Measurements from ENCODE around the gene KLF18. TPM values are rescaled to one million over a fixed set of nuclear protein-coding genes. Genes with fewer than 3 reads are reported as not detected.

Gene KLF18
- total and polyA plus RNA-seq, 11 donors, result not detected

- DNase-seq (no peak), ATAC-seq (no peak)
- H3K4me1 ChIP-seq, result no peaks in the 10 kb centered on the region
- no peaks in the 10 kb centered on the region for H3K36me3 ChIP-seq
- H3K27ac ChIP-seq, result no peak overlapping the region
- no peaks in the 10 kb centered on the region for H3K27me3 ChIP-seq
- H3K9me3 ChIP-seq, result peaks cover 0 to 15% (median 0%) of the 10 kb centered on the region in 12 donors
- intact Hi-C loops (cut with DNase I), result no loop called here
- H3K4me3 ChIP-seq, result no peak overlapping the region
- TF ChIP-seq POLR2A (IDR thresholded peaks at IDR 0.05) (no peak), CTCF (IDR thresholded peaks at IDR 0.05) (no peak)
These were observed 20.1 kb upstream of the KLF18 start for GRCh38 chr1:44161546-44161945.

- ATAC-seq (no peak), DNase-seq (no peak)
- Histone ChIP-seq H3K9me3 (peaks cover 0 to 15% (median 0%) of the 10 kb centered on the region in 12 donors), H3K4me1 (no peaks in the 10 kb centered on the region), H3K36me3 (no peaks in the 10 kb centered on the region), H3K27ac (no peak overlapping the region), H3K4me3 (no peak overlapping the region), H3K27me3 (no peaks in the 10 kb centered on the region)
- intact Hi-C loops (cut with DNase I), result no loop called here
- TF ChIP-seq POLR2A (IDR thresholded peaks at IDR 0.05), result no peak
- TF ChIP-seq CTCF (IDR thresholded peaks at IDR 0.05), result no peak
These were observed 17.4 kb upstream of the KLF18 start for GRCh38 chr1:44158871-44159270.

- no peak for TF ChIP-seq CTCF (IDR thresholded peaks at IDR 0.05)
- no peak for TF ChIP-seq POLR2A (IDR thresholded peaks at IDR 0.05)
- no peak overlapping the region for H3K4me3 ChIP-seq
- DNase-seq, result no peak
- no peak overlapping the region for H3K27ac ChIP-seq
- no peaks in the 10 kb centered on the region for H3K27me3 ChIP-seq
- peaks cover 0 to 15% (median 0%) of the 10 kb centered on the region in 12 donors for H3K9me3 ChIP-seq
- 61 to 85% (median 76%) methylated on average over 1 of the region's 1 CpG for WGBS, 4 donors
- H3K4me1 ChIP-seq, result no peaks in the 10 kb centered on the region
- intact Hi-C loops (cut with DNase I), result no loop called here
- no peak for ATAC-seq
- no peaks in the 10 kb centered on the region for H3K36me3 ChIP-seq
These were observed 16.5 kb upstream of the KLF18 start for GRCh38 chr1:44157903-44158302.

- intact Hi-C loops (cut with DNase I), result no loop called here
- H3K9me3 ChIP-seq, result no peaks in the 10 kb centered on the region
- H3K4me1 ChIP-seq, result no peaks in the 10 kb centered on the region
- TF ChIP-seq CTCF (IDR thresholded peaks at IDR 0.05) (no peak), POLR2A (IDR thresholded peaks at IDR 0.05) (no peak)
- DNase-seq (no peak), ATAC-seq (no peak)
- no peaks in the 10 kb centered on the region for H3K36me3 ChIP-seq
- peaks cover 0 to 18% (median 3%) of the 10 kb centered on the region in 9 donors for H3K27me3 ChIP-seq
- H3K27ac ChIP-seq, result no peak overlapping the region
- no peak overlapping the region for H3K4me3 ChIP-seq
- WGBS, 4 donors, result 87 to 91% (median 88%) methylated on average over 3 of the region's 3 CpGs
These were observed 12.6 kb upstream of the KLF18 start for GRCh38 chr1:44154049-44154448.

Measured in heart left ventricle (tissue), 16 donors.